ENCODE measurements around the gene CCDC60. TPM values are rescaled to one million over a fixed set of nuclear protein-coding genes. Genes with fewer than 3 reads are reported as not detected.

Gene CCDC60
- polyA plus RNA-seq, 1 experiment: not detected

DNA sequence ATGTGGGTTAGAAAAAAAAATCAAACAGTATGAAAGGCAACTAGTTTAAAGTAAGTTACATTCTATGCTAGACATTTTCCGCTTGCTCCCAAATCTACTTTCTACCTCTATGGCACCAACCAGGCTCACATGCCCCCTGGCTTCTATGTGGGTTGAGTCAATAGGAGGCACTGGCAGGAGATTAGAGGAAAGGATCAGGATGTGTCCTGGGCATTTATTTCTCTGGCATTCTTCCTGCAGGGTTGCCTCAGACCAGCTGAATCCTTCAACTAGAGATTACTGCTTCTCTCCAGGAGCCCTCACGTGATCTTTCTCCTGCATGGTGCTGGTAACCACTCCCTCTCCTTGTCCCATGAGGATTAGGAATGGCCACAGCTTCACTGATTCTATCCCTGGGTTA lies 14.9 kb upstream of the CCDC60 start:
- ChIA-PET CTCF (no interaction called here), POLR2A (no interaction called here)
- Histone ChIP-seq H3K4me3 (ENCODE audit: low read depth, low read length) (no peak overlapping the region), H3K27ac (ENCODE audit: low read depth, low read length) (no peak overlapping the region), H3K27me3 (ENCODE audit: control insufficient read depth, insufficient read depth, low read length) (no peaks in the 10 kb centered on the region), H3K9me3 (ENCODE audit: control insufficient read depth, insufficient read depth, low read length) (peaks cover 7% of the 10 kb centered on the region)
- TF ChIP-seq, protein P1, sequence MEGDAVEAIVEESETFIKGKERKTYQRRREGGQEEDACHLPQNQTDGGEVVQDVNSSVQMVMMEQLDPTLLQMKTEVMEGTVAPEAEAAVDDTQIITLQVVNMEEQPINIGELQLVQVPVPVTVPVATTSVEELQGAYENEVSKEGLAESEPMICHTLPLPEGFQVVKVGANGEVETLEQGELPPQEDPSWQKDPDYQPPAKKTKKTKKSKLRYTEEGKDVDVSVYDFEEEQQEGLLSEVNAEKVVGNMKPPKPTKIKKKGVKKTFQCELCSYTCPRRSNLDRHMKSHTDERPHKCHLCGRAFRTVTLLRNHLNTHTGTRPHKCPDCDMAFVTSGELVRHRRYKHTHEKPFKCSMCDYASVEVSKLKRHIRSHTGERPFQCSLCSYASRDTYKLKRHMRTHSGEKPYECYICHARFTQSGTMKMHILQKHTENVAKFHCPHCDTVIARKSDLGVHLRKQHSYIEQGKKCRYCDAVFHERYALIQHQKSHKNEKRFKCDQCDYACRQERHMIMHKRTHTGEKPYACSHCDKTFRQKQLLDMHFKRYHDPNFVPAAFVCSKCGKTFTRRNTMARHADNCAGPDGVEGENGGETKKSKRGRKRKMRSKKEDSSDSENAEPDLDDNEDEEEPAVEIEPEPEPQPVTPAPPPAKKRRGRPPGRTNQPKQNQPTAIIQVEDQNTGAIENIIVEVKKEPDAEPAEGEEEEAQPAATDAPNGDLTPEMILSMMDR (IDR thresholded peaks at IDR 0.05; ENCODE audit: low read depth, low read length): no peak
- DNase-seq (ENCODE audit: low read depth, low spot score): no peak

DNA sequence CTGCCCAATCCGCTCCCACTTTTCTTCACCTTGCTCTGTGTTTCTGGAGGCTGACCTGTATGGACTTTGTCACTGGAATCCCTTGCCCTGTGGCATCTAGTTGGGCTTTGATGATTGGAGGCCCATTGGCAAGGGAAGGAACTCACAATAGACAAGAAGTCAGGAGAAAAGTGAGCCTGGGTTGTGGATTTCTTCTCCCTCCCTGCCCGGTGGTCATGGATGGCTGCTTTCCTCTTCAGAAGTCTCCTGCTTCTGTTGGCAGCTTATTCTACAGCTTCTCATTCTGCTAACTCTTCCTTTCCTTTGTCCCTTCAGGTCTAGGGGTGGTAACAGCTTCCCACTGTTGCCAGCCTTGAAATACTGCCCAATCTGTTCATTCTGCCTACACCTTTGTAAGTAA lies 13.9 kb upstream of the CCDC60 start:
- H3K27ac ChIP-seq (ENCODE audit: low read depth, low read length): no peak overlapping the region
- H3K4me3 ChIP-seq (ENCODE audit: low read depth, low read length): no peak overlapping the region
- ChIA-PET CTCF (no interaction called here), POLR2A (no interaction called here)
- DNase-seq (ENCODE audit: low read depth, low spot score): no peak
- H3K9me3 ChIP-seq (ENCODE audit: control insufficient read depth, insufficient read depth, low read length): peaks cover 7% of the 10 kb centered on the region
- TF ChIP-seq, protein P1 (IDR thresholded peaks at IDR 0.05; ENCODE audit: low read depth, low read length): no peak
- H3K27me3 ChIP-seq (ENCODE audit: control insufficient read depth, insufficient read depth, low read length): no peaks in the 10 kb centered on the region

DNA sequence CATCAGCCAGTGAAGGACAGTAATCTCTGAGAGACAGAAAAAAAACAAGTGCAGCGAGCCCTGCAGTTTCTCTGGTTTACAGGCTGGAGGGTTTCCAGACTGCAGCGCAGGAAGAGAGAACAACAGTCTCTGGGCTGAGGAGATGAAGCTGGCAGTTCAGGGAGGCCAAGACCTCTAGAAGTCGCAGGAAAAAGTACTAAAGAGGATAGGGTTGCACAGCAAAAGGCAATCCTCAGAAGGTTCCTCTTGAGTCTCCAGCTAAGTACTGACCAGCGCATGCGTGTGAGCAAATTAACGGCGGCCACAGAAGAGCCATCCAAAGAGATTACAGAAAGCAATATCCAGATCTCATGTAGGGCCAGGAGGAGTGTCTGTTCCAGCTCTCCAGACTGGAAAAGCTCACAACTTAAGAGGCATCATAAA lies 12.2 kb upstream of the CCDC60 start:
- Histone ChIP-seq H3K27me3 (ENCODE audit: control insufficient read depth, insufficient read depth, low read length) (no peaks in the 10 kb centered on the region), H3K4me3 (ENCODE audit: low read depth, low read length) (no peak overlapping the region), H3K9me3 (ENCODE audit: control insufficient read depth, insufficient read depth, low read length) (peaks cover 10% of the 10 kb centered on the region), H3K27ac (ENCODE audit: low read depth, low read length) (no peak overlapping the region)
- no peak for DNase-seq (ENCODE audit: low read depth, low spot score)
- POLR2A ChIA-PET: no interaction called here
- CTCF ChIA-PET: no interaction called here
- TF ChIP-seq, protein P1 (IDR thresholded peaks at IDR 0.05; ENCODE audit: low read depth, low read length): no peak

DNA sequence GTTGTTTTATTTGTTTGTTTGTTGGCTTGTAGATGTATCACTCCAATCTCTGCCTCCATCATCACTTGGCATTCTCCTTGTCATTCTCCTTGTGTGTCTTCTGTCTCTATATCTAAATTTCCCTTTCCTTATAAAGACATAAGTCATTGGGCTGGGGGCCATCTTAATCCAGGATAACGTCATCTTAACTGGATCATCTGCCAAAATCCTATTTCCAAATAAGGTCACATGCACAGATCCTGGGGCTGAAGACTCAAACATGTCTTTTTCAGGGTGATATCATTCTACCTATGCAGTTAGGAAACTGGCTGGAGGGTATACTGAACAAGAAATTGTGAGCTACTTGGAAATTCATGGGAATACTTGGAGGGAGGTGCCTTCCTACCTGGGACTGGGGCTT lies 8.7 kb upstream of the CCDC60 start:
- Histone ChIP-seq H3K27ac (ENCODE audit: low read depth, low read length) (no peak overlapping the region), H3K4me3 (ENCODE audit: low read depth, low read length) (no peak overlapping the region), H3K27me3 (ENCODE audit: control insufficient read depth, insufficient read depth, low read length) (no peaks in the 10 kb centered on the region), H3K9me3 (ENCODE audit: control insufficient read depth, insufficient read depth, low read length) (peaks cover 14% of the 10 kb centered on the region)
- POLR2A ChIA-PET: no interaction called here
- no peak for DNase-seq (ENCODE audit: low read depth, low spot score)
- TF ChIP-seq, protein P1 (IDR thresholded peaks at IDR 0.05; ENCODE audit: low read depth, low read length): no peak
- CTCF ChIA-PET: no interaction called here

DNA sequence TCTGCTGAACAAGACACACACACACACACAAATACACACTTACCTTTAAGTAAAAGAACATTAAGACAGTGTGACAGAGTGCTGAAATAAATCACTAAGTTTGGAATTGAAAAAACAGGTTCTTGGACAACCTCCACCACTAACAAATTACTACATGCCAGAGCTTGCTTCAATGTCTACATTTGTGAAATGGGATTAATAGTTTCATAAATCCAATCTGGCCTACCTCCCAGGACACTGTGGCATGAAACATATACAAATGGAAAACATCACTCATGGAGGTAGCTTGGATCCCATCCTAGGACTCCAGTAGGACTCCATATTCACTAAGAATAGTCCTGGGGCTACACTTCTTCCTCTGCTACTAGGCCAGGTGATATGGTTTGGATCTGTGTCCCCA lies 8.2 kb upstream of the CCDC60 start:
- TF ChIP-seq, protein P1 (IDR thresholded peaks at IDR 0.05; ENCODE audit: low read depth, low read length): no peak
- no peak overlapping the region for H3K27ac ChIP-seq (ENCODE audit: low read depth, low read length)
- ChIA-PET POLR2A (no interaction called here), CTCF (no interaction called here)
- DNase-seq (ENCODE audit: low read depth, low spot score): no peak
- H3K27me3 ChIP-seq (ENCODE audit: control insufficient read depth, insufficient read depth, low read length): no peaks in the 10 kb centered on the region
- H3K9me3 ChIP-seq (ENCODE audit: control insufficient read depth, insufficient read depth, low read length): peaks cover 14% of the 10 kb centered on the region
- H3K4me3 ChIP-seq (ENCODE audit: low read depth, low read length): no peak overlapping the region

All from AG04450 (cell line).